ENCODE measurements around the gene ZDHHC14.

- TF ChIP-seq CTCF (IDR thresholded peaks at IDR 0.05; ENCODE audit: low read depth, low read length, poor library complexity, severe bottlenecking), result no peak
- no peak for TF ChIP-seq EZH2phosphoT487 (IDR thresholded peaks at IDR 0.05; ENCODE audit: borderline replicate concordance, low read length)
Observed at GRCh38 chr6:157630463-157631080, 249.6 kb downstream of the ZDHHC14 start.
